Parietal lobe (tissue), 1 donor: Measurements from ENCODE around the gene TLR8. TPM values are rescaled to one million over a fixed set of nuclear protein-coding genes. Genes with fewer than 3 reads are reported as not detected.

Experiments
- total RNA-seq: library from RNA; depleted of rRNA; stranded (reverse); fragments of >200 nt; gene quantifications from one replicate; pipeline ENCODE4 v1.2.3, GENCODE V29; 2014

The TLR8 gene
- 0.31 TPM for total RNA-seq

DNA sequence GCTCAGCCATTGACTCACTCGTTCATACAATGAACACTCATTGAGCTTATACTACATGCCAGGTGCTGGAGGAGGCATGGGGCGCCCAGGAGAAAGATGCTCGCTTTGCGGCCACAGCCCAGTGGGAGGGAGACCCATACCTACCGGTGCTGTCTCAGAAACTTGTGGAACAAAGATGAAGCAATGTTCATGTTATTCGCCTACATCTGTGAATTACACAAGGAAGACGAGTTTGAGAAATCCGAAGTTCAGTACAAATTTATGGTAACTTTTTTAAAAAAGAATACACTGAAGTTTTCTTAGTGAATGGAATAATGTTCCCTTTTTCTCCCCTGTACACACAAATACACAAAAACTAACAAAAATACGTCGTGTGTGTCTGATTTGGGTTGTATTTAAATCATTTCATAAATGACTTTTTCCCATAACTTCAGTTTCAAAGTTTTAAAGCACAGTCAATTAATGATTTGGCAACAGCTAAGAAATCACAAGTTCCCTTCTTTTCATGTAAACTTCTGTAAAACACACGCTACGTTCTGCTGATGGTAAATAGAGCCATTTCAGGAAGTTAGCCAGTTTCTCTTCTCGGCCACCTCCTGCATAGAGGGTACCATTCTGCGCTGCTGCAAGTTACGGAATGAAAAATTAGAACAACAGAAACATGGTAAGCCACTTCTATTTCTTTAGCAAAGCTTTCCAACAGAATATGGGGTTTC, at the start of gene TLR8:
TLR8 (plus strand) TSS at position 575 of the 716 bp plus-strand sequence; CDS start at position 662, 87 bp downstream.

DNA sequence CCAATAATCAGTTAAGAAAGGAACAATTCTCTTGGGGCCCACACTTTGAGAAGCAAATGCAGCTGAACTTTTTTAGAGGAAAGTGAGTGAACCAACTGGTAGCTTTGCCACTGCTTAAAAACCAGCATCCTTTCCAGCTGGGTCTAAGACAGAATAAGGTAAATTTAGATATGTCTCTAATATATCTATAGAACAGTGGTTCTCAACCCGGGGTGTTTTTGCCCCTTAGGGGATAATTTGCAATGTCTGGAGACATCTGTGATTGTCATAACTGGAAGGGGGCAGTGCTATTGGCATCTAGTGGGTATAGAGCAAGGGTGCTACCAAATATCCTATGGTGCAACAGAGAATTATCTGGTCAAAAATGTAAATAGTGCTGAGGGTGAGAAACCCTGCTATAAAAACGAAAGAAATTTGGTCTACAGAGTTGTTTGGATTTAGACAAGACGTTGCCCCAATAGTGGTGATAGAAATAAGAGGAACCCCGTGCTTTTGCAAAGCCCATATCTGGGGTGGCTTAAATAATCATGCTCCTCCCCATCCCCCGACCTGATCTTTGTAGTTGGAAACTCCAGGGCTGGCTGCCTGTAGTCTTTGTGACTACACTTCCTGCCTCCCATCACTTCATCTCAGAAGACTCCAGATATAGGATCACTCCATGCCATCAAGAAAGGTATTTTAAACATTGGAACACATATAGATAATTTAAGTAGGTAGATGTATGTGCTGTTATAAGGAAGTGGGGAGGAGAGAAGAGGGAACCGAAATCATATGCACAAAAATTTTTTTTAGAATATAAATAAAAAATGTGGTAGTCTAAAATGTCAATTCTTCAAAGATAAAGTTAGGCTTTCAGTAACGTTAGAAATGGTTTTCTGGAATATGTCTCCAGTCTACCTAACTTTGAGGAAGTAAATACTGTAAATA, 39.7 kb upstream of the TLR8 start, which contains the start of gene TLR7:
TLR7 (plus strand) TSS at position 622 of the 927 bp plus-strand sequence. CDS start 507 bp downstream, outside the sequence.

Other genes with a start within 250 kb of the TLR8 start
- gene PRPS2, start 115.2 kb upstream of the TLR8 start, total RNA-seq, result 48.5 TPM
- gene TLR7, start 39.5 kb upstream of the TLR8 start, total RNA-seq, result 0.94 TPM
- 3,417 TPM for gene TMSB4X, start 68.5 kb downstream of the TLR8 start, total RNA-seq
- not detected for gene FAM9C, start 138.0 kb downstream of the TLR8 start, total RNA-seq